KOPT-K1 (cell line): ENCODE results near the gene SPACA6.

Experiments used
- H3K27ac ChIP-seq: fragments of 200-600 bp; sonication (generic); 2 replicates; pipeline ENCODE4 v1.5.1; 2016; ENCODE audit warnings: antibody characterized with exemption, mild to moderate bottlenecking, low read depth, low read length; ENCODE audit not compliant: poor library complexity, severe bottlenecking
- H3K36me3 ChIP-seq: fragments of 200-600 bp; sonication (generic); 2 replicates; pipeline ENCODE4 v1.5.1; 2017; ENCODE audit warnings: antibody characterized with exemption, mild to moderate bottlenecking, low read length, moderate library complexity; ENCODE audit not compliant: insufficient read depth
- H3K9me3 ChIP-seq: fragments of 200-600 bp; sonication (generic); 2 replicates; pipeline ENCODE4 v1.5.1; 2017; ENCODE audit warnings: antibody characterized with exemption, low read length, mild to moderate bottlenecking; ENCODE audit not compliant: insufficient read depth, poor library complexity, severe bottlenecking

The SPACA6 gene

DNA sequence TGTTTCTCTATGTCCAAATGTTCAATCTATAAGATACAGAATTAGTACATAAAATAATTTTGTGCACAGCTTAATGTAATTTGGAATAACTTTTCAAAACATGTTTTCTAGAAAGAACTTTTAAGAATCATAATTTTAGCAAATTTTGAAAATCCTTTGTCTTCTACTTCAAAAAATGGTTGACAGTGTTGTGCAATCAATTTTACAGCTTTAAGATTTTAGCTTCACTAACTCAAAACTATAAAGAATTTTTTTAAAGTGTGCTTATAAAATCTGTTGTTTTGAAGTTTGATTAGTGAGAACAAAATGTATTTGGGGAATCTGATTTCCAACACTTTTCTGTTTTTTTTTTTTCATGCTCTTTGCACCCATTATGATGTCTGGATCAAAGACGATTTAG lies 12.7 kb upstream of the SPACA6 start:
- peaks cover 10% of the 10 kb centered on the region for H3K9me3 ChIP-seq
- H3K27ac ChIP-seq = no peak overlapping the region
- H3K36me3 ChIP-seq = no peaks in the 10 kb centered on the region

DNA sequence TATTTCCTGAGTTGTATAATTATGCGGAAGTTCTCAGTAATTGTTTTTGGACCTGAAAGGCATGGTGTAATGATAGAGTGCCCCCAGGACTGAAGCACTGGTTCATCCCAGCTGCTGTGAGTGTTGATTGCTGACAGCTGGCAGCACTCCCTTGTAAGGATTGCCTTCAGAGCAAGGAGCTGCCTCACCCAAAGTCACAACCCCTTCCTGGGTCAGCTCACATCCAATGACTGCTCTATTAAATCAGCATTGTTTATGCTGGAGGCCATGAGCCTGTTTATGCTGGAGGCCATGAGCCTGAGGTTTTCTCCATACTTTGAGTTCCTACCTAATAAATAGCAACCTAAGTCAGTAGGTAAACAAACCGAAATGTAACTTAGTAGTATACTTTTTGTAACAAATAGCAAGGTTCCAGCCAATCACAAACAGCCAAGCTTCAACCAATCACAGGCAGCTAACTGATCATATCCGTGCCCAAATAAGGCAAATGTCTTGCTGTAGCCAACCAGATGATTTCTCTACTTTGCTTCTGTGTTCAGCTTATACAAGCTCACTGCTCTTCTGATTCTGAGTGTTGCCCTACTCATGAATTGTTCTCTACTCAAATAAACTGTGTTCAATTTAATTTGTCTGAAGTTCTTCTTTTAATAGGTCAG lies 11.7 kb upstream of the SPACA6 start:
- H3K9me3 ChIP-seq = peaks cover 10% of the 10 kb centered on the region
- H3K27ac ChIP-seq = no peak overlapping the region
- no peaks in the 10 kb centered on the region for H3K36me3 ChIP-seq

DNA sequence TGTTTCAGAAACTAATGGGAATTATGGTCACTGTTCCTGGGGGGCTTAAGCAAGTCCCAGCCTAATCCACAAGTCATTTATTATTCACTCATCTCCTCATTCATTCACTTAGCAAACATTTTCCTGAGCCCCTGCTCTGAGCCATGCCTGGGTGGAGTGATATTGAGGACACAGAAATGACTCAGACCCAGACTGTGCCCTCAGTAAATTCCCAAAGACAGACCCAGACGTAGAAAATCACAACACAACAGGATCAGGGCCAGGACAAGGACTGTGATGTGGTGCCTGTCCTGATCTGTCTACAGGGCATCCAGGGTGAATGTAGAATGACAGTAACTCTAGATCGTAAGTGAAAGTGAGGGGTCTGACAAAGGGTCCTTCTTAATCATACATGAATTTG lies 7.0 kb upstream of the SPACA6 start:
- Histone ChIP-seq H3K36me3 (no peaks in the 10 kb centered on the region), H3K27ac (no peak overlapping the region), H3K9me3 (peaks cover 5% of the 10 kb centered on the region)

DNA sequence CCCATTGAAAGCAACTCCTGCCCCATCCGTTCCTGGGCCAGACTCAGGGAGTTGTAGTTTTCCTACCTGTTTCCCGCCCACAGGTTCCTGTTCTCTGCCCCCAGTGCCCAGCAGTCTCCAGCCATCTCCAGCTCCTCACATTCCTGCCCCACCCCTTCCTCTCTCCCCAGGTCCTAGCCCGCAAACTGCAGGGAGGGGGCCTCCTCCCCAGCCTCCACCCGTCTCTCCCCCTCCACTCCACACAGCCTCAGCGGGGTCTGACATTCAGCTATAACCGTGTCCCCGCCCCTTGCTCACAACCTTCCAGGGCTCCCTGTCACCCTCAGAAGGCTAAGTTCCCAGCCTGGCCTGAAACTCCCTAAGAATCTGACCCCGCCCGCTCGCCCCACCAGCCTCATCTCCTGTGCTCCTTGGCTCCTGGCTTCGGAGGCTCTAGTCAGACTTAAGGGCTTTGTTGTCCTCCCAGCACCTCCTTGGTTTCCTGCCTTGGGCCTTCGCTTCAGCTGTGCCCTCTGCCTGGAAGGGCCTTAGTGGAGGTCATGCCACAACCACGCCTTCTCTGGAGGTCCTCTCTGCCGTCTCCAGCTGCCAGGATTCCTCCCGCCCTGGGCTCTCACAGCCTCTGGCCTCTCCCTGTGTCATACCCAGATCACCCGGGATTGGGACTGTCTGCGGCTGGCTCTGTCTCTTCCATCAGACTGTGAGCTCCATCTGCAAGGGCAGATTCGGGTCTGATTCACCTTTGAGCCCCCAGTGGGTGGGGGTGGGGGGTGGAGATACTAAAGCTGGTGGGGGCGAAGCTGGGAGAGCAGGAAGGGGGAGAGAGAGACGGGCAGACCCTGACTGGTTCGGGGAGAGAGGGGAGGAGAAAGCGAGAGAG lies 5.1 kb upstream of the SPACA6 start:
- Histone ChIP-seq H3K27ac (no peak overlapping the region), H3K36me3 (no peaks in the 10 kb centered on the region), H3K9me3 (peaks cover 5% of the 10 kb centered on the region)

DNA sequence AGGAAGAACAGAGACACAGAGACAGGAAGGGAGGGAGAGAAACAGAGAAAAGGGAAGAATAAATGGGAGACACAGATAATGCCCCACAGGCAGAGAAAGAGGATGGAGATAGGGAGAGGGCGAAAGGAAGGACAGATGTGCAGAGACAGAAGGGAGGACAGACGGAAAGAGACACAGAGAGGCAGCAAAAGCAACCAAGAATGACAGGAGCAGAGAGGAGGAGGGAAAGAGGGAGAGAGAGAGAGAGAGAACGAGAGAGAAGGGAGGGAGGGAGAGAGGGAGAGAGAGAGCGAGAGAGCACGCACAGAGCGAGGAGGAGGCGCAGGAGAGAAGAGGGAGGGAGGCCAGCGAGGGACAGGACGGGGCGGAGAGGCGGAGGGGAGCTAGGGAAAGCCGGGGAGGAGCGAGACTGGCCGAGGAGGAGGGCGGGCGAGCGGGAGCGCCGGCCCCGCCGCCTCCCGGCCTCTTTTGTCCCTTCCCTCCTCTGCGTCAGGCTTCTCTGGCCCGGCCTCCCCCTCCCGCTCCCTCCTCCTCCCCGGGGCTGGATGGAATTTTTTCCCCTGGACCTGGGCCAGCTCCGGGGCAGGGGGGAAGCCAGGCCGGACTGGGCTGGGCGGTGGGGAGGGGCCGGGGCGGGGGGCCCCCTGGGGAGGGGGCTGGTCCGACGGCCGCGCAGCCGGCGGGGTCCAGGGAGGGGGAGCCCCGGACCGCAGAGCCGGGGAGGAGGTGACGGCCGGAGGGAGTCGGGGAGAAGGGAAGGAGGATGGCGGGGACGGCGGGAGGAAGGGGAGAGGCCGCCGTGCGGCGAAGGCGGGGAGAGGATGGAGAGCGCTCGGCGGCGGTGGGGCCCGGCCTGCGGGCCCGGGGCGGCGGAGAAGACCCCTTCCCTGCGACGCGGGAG lies 4.2 kb upstream of the SPACA6 start:
- no peak overlapping the region for H3K27ac ChIP-seq
- no peaks in the 10 kb centered on the region for H3K36me3 ChIP-seq
- peaks cover 5% of the 10 kb centered on the region for H3K9me3 ChIP-seq

DNA sequence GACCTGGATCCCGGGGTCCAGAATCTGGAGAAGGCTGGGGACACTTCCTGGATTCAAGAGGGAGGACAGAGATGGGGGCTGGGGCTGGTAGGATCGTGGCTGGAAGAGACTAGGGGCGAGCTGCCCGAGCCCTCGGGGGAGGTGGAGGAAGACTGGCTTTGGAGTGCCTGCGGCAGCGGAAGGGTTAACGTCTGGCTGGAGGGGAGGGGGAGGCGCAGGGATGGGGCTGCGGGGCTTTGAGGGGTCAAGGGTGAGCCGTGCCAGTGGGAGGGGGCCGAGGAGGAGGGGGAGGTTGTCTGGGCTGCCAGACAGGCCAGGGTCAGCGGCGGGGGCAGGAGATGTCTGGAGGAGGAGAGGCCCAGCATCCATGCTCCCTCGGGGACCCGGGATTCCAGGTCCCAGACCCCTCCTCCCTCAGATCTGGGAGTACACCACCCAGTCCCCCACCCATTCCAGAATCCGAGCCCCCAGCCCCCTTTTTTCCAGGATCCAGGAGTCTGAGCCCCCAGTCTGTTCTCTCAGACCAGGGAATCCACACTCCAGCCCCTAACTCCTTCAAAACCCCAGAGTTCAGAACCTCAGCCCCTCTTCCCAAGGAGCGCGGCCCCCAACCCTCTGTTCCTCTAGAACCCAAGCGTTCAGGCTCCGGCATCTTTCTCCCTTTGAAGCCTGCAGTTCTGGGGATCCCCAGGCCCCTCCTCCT lies 3.2 kb upstream of the SPACA6 start:
- H3K27ac ChIP-seq = no peak overlapping the region
- H3K9me3 ChIP-seq = peaks cover 3% of the 10 kb centered on the region
- H3K36me3 ChIP-seq = no peaks in the 10 kb centered on the region

DNA sequence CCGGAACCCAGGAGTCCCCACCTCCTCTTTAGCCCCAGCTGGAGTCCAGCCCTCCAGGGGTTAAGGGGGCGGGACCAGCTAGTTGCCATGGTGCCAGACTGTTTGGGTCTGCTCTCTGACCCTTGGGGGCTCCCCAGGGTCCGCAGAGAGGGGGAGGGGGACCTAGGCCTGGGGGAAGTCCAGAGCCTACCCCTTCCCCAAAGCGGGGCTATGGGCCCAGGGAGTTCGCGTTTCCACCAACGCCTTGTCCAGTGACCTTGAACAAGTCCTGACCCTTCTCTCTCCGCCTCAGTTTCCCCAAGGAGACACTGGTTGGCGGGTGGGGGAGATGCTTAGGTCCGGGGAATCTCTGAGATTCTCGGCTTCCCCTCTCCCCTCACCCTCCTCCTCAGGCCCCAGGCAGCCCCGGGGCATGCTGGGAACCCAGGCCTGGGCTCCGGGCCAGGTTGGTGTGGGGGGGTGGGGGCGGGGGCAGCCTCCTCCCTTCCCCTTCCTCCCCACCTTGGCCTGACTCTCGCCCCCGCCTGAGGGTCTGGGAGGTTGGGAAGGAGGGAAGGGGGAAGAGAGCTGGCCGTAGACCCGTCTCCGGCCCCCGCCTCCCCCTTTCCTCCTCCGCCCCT lies 2.6 kb upstream of the SPACA6 start:
- H3K27ac ChIP-seq = peak overlapping the region; percentile 14
- H3K9me3 ChIP-seq = no peaks in the 10 kb centered on the region

DNA sequence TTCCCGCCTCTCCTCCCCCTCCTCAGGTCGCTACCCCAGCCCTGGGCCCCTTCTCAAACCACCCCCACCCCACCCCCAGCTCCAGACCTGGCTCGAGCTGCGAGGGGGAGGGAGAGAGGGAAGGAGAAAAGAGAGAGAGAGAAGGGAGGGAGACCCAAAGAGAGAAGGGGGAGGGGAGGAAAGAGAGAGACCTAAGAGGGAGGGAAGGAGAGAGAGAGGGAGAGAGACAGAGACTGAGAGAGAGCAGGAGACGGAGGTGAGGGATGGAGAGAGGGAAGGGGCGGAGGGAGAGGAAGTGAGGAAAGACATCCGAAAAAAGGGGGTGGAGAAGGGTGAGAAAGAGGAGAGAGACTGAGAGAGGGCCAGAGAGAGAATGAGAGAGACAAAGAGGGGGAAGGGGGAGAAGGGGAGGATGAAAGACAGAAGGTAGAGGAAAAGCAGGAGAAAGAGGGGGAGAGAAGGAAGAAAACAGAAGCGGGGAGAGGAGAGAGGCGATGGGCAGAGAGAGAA lies 2.0 kb upstream of the SPACA6 start:
- Histone ChIP-seq H3K36me3 (no peaks in the 10 kb centered on the region), H3K9me3 (no peaks in the 10 kb centered on the region), H3K27ac (peak overlapping the region; percentile 14)

More for the DNA sequence above, 2.6 kb upstream of the SPACA6 start:
- no peaks in the 10 kb centered on the region for H3K36me3 ChIP-seq

DNA sequence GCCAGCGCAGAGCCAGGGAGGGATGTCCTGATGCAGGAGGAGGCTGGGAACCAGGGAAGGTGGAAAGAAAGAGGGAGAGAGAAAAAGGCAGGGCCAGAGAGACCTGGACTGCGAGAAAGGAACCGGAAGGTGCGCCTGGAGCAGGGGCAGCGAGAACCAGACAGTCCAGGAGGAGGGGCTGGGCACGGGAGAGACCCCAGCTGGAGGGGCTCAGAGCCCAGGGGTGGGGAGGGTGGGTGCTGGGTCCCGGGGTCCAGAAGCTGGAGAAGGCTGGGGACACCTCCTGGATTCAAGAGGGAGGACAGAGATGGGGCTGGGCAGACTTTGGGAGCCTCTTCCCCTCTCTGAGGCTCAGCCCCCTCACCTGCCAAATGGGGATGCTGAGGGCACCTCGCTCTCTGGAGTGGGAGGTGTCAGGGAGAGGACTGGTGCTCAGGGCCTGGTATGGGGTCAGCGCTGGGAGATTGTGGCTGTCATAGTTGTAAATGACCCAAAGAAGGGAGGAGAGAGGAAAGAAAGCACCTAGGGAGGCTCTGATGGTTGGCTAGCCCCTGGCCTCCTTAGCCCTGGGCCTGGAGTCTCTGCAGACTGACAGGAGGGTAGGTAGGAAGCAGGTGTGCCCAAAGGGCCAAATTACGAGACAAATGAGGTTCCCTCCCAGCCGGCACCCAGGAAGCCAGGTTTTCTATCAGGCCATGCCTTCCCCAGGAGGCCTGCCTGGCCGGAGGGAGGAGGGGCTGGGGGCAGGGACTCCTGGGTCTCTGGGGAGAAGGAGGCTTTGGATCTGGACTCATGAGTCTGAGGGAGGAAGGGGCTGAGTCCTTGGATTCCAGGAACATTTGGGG lies 1.3 kb upstream of the SPACA6 start:
- Histone ChIP-seq H3K9me3 (no peaks in the 10 kb centered on the region), H3K36me3 (no peaks in the 10 kb centered on the region), H3K27ac (no peak overlapping the region)

DNA sequence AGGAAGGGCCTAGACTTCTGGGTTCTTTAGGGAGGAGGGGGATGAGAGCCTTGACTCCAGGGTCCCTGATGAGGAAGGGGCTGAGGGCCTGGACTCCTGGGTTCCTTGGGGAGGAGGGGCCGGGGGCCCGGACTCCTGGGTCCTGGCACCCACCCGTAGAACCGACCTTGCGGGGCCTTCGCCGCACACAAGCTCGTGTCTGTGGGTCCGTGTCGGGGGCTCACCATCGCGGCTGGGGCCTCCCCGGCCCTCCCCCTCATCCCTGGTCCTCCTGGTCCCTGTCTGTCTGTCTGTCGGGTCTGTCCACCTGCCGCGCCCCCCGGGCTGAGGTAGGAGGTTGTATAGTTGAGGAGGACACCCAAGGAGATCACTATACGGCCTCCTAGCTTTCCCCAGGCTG lies 662 bp upstream of the SPACA6 start:
- H3K27ac ChIP-seq = no peak overlapping the region
- no peaks in the 10 kb centered on the region for H3K36me3 ChIP-seq
- no peaks in the 10 kb centered on the region for H3K9me3 ChIP-seq

DNA sequence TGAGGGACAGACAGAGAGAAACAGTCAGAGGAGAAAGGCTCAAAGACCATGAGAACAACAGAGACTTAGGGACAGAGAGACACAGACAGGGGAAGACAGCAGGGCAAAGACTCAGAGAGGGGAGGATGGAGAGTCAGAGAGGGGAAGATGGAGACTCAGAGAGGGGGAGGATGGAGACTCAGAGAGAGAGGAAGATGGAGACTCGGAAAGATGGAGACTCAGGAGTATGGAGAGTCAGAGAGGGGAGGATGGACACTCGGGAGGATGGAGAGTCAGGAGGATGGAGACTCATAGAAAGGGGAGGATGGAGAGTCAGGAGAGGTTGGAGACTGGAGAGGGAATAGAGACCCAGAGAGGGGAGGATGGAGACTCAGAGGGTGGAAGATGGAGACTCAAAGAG lies 689 bp downstream of the SPACA6 start:
- Histone ChIP-seq H3K27ac (no peak overlapping the region), H3K9me3 (no peaks in the 10 kb centered on the region), H3K36me3 (no peaks in the 10 kb centered on the region)

DNA sequence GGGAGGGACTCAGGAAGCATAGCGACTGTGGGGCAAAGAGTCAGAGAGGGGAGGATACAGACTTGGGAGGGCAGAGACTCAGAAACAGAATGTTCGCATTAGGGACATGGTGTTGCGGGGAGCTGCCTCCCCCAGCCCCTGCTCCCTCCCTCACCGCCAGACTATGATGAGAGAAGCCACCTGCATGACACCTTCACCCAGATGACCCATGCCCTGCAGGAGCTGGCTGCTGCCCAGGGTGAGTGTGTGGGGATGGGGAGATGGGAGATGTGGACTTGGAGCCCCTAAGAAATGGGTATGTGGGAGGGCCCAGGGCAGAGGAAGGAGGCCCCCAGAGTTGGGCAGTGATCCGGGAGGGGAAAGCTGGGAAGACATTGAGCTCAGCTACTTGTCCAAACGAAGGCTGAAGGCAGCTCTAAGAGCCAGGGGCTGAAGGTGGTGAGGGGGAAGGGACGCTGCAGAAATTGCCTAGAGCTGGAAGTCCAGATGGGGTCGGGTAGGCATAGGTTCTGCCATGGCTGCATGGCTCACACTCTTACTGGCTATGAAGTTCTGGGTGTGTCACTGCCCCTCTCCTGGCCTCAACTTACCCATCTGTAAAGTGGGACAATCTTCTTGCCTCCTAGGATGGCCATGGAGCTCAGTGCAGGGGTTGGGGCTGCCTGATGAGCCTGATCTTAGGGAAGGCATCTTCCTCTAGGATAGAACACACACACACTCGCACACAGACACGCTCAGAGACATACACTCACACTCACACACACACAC lies 1.4 kb downstream of the SPACA6 start:
- no peaks in the 10 kb centered on the region for H3K9me3 ChIP-seq
- H3K27ac ChIP-seq = no peak overlapping the region
- no peaks in the 10 kb centered on the region for H3K36me3 ChIP-seq

DNA sequence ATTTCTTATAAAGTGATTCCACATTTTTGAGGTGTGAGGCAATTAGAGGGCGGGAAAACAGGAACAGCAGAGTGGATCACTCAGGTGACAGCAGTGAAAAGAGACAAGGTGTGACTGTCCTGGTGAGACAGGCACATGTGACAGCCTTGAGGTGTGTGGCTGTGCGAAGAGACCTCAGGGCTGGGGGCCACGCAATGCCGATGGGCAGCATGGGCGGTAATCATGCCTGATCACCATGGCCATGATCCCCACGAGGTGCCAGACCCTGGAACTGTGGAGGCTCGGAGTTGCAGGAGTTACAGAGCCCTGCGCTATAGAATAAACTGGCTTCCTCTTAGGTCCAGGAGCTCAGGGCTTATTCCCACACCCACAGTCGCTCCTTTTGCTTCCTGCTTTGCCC lies 2.0 kb downstream of the SPACA6 start:
- Histone ChIP-seq H3K27ac (no peak overlapping the region), H3K9me3 (no peaks in the 10 kb centered on the region), H3K36me3 (no peaks in the 10 kb centered on the region)
